DMS114 treated with DMSO at 0.1 percent for 48 hours (cell line): ENCODE measurements around the gene SRSF4.
A peak's percentile ranks its signal among the peaks of the same experiment; 100 is the strongest.
"Not testable (repeated sequence)": the region's sequence is repeated elsewhere in the genome, so short reads cannot be mapped to it uniquely, and the experiment has no call there.

ENCODE experiments used
- DNase-seq: peaks from one replicate; lab custom pipeline; 2025; ENCODE audit not compliant: unreplicated experiment; lab: John Stamatoyannopoulos, UW

SRSF4 gene

GRCh38 chr1:29181413-29182225, at the start of gene SRSF4:
SRSF4 (minus strand) TSS chr1:29181900; CDS start chr1:29181752, 148 bp downstream.
- DNase-seq, result peak; percentile 96

GRCh38 chr1:29230553-29231378, 49.1 kb upstream of the SRSF4 start, which contains the start of gene MECR:
MECR (minus strand) TSS chr1:29230934; CDS start chr1:29230906, 28 bp downstream.
- DNase-seq, result peak; percentile 89

- no peak for DNase-seq
These were observed 48.5 kb upstream of the SRSF4 start for GRCh38 chr1:29230204-29230552.

- no peak for DNase-seq
These were observed 45.8 kb upstream of the SRSF4 start for GRCh38 chr1:29227511-29227910.

GRCh38 chr1:29225361-29225760, 43.7 kb upstream of the SRSF4 start:
- DNase-seq, result no peak

GRCh38 chr1:29224356-29224837, 42.7 kb upstream of the SRSF4 start:
- DNase-seq, result no peak

GRCh38 chr1:29223521-29223920, 41.8 kb upstream of the SRSF4 start:
- no peak for DNase-seq

- no peak for DNase-seq
These were observed 41.0 kb upstream of the SRSF4 start for GRCh38 chr1:29222686-29223085.

GRCh38 chr1:29222260-29222659, 40.6 kb upstream of the SRSF4 start:
- DNase-seq, result not testable (repeated sequence)

GRCh38 chr1:29221296-29221695, 39.6 kb upstream of the SRSF4 start:
- DNase-seq, result no peak

- DNase-seq, result no peak
These were observed 36.5 kb upstream of the SRSF4 start for GRCh38 chr1:29218223-29218622.

- DNase-seq, result no peak
These were observed 35.9 kb upstream of the SRSF4 start for GRCh38 chr1:29217633-29218032.

- DNase-seq, result no peak
These were observed 31.4 kb upstream of the SRSF4 start for GRCh38 chr1:29213055-29213454.

GRCh38 chr1:29211086-29212030, 29.7 kb upstream of the SRSF4 start:
- no peak for DNase-seq

- DNase-seq, result no peak
These were observed 28.8 kb upstream of the SRSF4 start for GRCh38 chr1:29210278-29211085.

GRCh38 chr1:29209173-29209572, 27.5 kb upstream of the SRSF4 start:
- no peak for DNase-seq

GRCh38 chr1:29208442-29208841, 26.7 kb upstream of the SRSF4 start:
- DNase-seq, result no peak

GRCh38 chr1:29202584-29203340, 21.1 kb upstream of the SRSF4 start:
- DNase-seq, result peak; percentile 55

GRCh38 chr1:29202053-29202452, 20.4 kb upstream of the SRSF4 start:
- DNase-seq, result no peak
